ENCODE measurements around the gene SUPT4H1. TPM values are rescaled to one million over a fixed set of nuclear protein-coding genes. Genes with fewer than 3 reads are reported as not detected.

SUPT4H1 gene
- total and polyA plus RNA-seq, 9 of the 15 experiments (the other 6 are each of a cell fraction or from before 2014, with no cell fraction given) = 62.1 to 320 (median 117) TPM

- TF ChIP-seq HDAC6 (IDR thresholded peaks at IDR 0.05; ENCODE audit: low read depth, low read length) (no peak), KLF6 (CRISPR knock-in tag; IDR thresholded peaks at IDR 0.05; ENCODE audit: borderline replicate concordance) (no peak), BCLAF1 (IDR thresholded peaks at IDR 0.05; ENCODE audit: borderline replicate concordance in 1 of 2, control insufficient read depth in 1 of 2, low read depth in 2 of 2, low read length in 1 of 2) (0 out of 4 replicates have a peak, but pooled peaks of 1 of the 2 experiments have one; percentile 54), PHF20 (IDR thresholded peaks at IDR 0.05; ENCODE audit: partially characterized antibody) (peak; percentile 87), PCBP1 (IDR thresholded peaks at IDR 0.05; ENCODE audit: low read depth, low read length, poor library complexity, severe bottlenecking) (peak; percentile 88), NR4A1 (CRISPR knock-in tag; IDR thresholded peaks at IDR 0.05) (no peak), NR4A1 (tag; IDR thresholded peaks at IDR 0.05) (no peak), ZNF316 (IDR thresholded peaks at IDR 0.05) (no peak), XRCC5 (IDR thresholded peaks at IDR 0.05; ENCODE audit: low read depth, low read length) (no peak), ZNF444 (CRISPR knock-in tag; IDR thresholded peaks at IDR 0.05) (no peak), ETV1 (tag; conservative IDR thresholded peaks at IDR 0.05; ENCODE audit: low read depth) (peak; percentile 75), PATZ1 (CRISPR knock-in tag; IDR thresholded peaks at IDR 0.05; ENCODE audit: borderline replicate concordance) (no peak), NR2C1 (IDR thresholded peaks at IDR 0.05) (peak; percentile 93), NR2C1 (tag; IDR thresholded peaks at IDR 0.05) (peak; percentile 97), ZNF197 (CRISPR knock-in tag; IDR thresholded peaks at IDR 0.05; ENCODE audit: low read depth) (peak; percentile 54; the same call in 1 of the 2 replicates), PPARD (CRISPR knock-in tag; IDR thresholded peaks at IDR 0.05) (no peak), GATAD2A (IDR thresholded peaks at IDR 0.05) (no peak)
- TF ChIP-seq, protein P1, sequence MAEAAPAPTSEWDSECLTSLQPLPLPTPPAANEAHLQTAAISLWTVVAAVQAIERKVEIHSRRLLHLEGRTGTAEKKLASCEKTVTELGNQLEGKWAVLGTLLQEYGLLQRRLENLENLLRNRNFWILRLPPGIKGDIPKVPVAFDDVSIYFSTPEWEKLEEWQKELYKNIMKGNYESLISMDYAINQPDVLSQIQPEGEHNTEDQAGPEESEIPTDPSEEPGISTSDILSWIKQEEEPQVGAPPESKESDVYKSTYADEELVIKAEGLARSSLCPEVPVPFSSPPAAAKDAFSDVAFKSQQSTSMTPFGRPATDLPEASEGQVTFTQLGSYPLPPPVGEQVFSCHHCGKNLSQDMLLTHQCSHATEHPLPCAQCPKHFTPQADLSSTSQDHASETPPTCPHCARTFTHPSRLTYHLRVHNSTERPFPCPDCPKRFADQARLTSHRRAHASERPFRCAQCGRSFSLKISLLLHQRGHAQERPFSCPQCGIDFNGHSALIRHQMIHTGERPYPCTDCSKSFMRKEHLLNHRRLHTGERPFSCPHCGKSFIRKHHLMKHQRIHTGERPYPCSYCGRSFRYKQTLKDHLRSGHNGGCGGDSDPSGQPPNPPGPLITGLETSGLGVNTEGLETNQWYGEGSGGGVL (CRISPR knock-in tag; IDR thresholded peaks at IDR 0.05) = no peak
- TF ChIP-seq, protein P2, sequence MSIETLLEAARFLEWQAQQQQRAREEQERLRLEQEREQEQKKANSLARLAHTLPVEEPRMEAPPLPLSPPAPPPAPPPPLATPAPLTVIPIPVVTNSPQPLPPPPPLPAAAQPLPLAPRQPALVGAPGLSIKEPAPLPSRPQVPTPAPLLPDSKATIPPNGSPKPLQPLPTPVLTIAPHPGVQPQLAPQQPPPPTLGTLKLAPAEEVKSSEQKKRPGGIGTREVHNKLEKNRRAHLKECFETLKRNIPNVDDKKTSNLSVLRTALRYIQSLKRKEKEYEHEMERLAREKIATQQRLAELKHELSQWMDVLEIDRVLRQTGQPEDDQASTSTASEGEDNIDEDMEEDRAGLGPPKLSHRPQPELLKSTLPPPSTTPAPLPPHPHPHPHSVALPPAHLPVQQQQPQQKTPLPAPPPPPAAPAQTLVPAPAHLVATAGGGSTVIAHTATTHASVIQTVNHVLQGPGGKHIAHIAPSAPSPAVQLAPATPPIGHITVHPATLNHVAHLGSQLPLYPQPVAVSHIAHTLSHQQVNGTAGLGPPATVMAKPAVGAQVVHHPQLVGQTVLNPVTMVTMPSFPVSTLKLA (conservative IDR thresholded peaks at IDR 0.05) = peak; percentile 27 to 83; a peak in 3 of 4 replicates
These were observed at the start of gene SUPT4H1 (continued) for GRCh38 chr17:58351831-58352595.
